GM15510 (cell line): ENCODE results near the gene ZNF837.

ENCODE experiments used
- POLR2A ChIP-seq: IDR thresholded peaks from 3 replicates; pipeline ENCODE4 v1.6.1; 2011; ENCODE audit warnings: borderline replicate concordance; ENCODE audit not compliant: insufficient read length; ENCODE audit errors: extremely low read depth

The ZNF837 gene

GRCh38 chr19:58380662-58381459, at the start of gene ZNF837:
ZNF837 (minus strand) TSS chr19:58381030; CDS start chr19:58369332, 11,698 bp downstream.
- TF ChIP-seq POLR2A: peak; percentile 88

GRCh38 chr19:58429745-58430144, 48.9 kb upstream of the ZNF837 start:
- TF ChIP-seq POLR2A: no peak

- TF ChIP-seq POLR2A: no peak
Observed at GRCh38 chr19:58428617-58429016, 47.8 kb upstream of the ZNF837 start.

GRCh38 chr19:58417071-58417470, 36.2 kb upstream of the ZNF837 start:
- no peak for TF ChIP-seq POLR2A

GRCh38 chr19:58416604-58417003, 35.8 kb upstream of the ZNF837 start:
- TF ChIP-seq POLR2A: no peak

- no peak for TF ChIP-seq POLR2A
Observed at GRCh38 chr19:58409010-58409790, 28.4 kb upstream of the ZNF837 start.

GRCh38 chr19:58408152-58409009, 27.6 kb upstream of the ZNF837 start, which contains the start of gene ZNF584:
ZNF584 (plus strand) TSS chr19:58408649; CDS start chr19:58409148, 499 bp downstream.
- peak; percentile 82 for TF ChIP-seq POLR2A

- TF ChIP-seq POLR2A: no peak
Observed at GRCh38 chr19:58407658-58408151, 26.9 kb upstream of the ZNF837 start.

- no peak for TF ChIP-seq POLR2A
Observed at GRCh38 chr19:58406818-58407657, 26.2 kb upstream of the ZNF837 start.

- TF ChIP-seq POLR2A: no peak
Observed at GRCh38 chr19:58401840-58402421, 21.1 kb upstream of the ZNF837 start.

GRCh38 chr19:58400916-58401839, 20.3 kb upstream of the ZNF837 start:
- peak; percentile 82 for TF ChIP-seq POLR2A

GRCh38 chr19:58400316-58400915, 19.6 kb upstream of the ZNF837 start:
- no peak for TF ChIP-seq POLR2A
